Measurements from ENCODE around the gene SLC1A3. TPM values are rescaled to one million over a fixed set of nuclear protein-coding genes. Genes with fewer than 3 reads are reported as not detected.

SLC1A3 gene
- total RNA-seq, 1 donor from 2014 or later = 93.2 TPM

- no peak overlapping the region for H3K27ac Mint-ChIP-seq
- no peak overlapping the region for H3K4me3 Mint-ChIP-seq
- H3K4me1 Mint-ChIP-seq (ENCODE audit: unreplicated experiment) = peaks cover 9% of the 10 kb centered on the region
- no peak for TF ChIP-seq CTCF (conservative IDR thresholded peaks at IDR 0.05)
- H3K9me3 Mint-ChIP-seq = peaks cover 6% of the 10 kb centered on the region
- H3K27me3 Mint-ChIP-seq = no peaks in the 10 kb centered on the region
- DNase-seq (ENCODE audit: extremely low spot score, unreplicated experiment) = no peak
- peaks cover 31% of the 10 kb centered on the region for H3K36me3 Mint-ChIP-seq
Observed at GRCh38 chr5:36635721-36636390, 29.4 kb downstream of the SLC1A3 start.

- no peak for TF ChIP-seq CTCF (conservative IDR thresholded peaks at IDR 0.05)
- Mint-ChIP-seq H3K27me3 (no peaks in the 10 kb centered on the region), H3K4me1 (ENCODE audit: unreplicated experiment) (peaks cover 5% of the 10 kb centered on the region), H3K9me3 (peaks cover 1% of the 10 kb centered on the region), H3K4me3 (no peak overlapping the region), H3K36me3 (peaks cover 27% of the 10 kb centered on the region), H3K27ac (no peak overlapping the region)
- DNase-seq (ENCODE audit: extremely low spot score, unreplicated experiment) = no peak
Observed at GRCh38 chr5:36637101-36637500, 30.7 kb downstream of the SLC1A3 start.

GRCh38 chr5:36637516-36637915 is 31.1 kb downstream of the SLC1A3 start:
- Mint-ChIP-seq H3K9me3 (no peaks in the 10 kb centered on the region), H3K27me3 (no peaks in the 10 kb centered on the region), H3K27ac (peak overlapping the region; percentile 75), H3K4me3 (no peak overlapping the region), H3K4me1 (ENCODE audit: unreplicated experiment) (peaks cover 5% of the 10 kb centered on the region), H3K36me3 (peaks cover 27% of the 10 kb centered on the region)
- no peak for DNase-seq (ENCODE audit: extremely low spot score, unreplicated experiment)
- TF ChIP-seq CTCF (conservative IDR thresholded peaks at IDR 0.05) = no peak

GRCh38 chr5:36638056-36638455 is 31.6 kb downstream of the SLC1A3 start:
- Mint-ChIP-seq H3K27me3 (no peaks in the 10 kb centered on the region), H3K4me1 (ENCODE audit: unreplicated experiment) (peaks cover 5% of the 10 kb centered on the region), H3K36me3 (peaks cover 29% of the 10 kb centered on the region), H3K9me3 (no peaks in the 10 kb centered on the region), H3K27ac (peak overlapping the region; percentile 75), H3K4me3 (no peak overlapping the region)
- DNase-seq (ENCODE audit: extremely low spot score, unreplicated experiment) = no peak
- no peak for TF ChIP-seq CTCF (conservative IDR thresholded peaks at IDR 0.05)

- H3K27me3 Mint-ChIP-seq = no peaks in the 10 kb centered on the region
- H3K36me3 Mint-ChIP-seq = peaks cover 18% of the 10 kb centered on the region
- no peak for TF ChIP-seq CTCF (conservative IDR thresholded peaks at IDR 0.05)
- H3K4me3 Mint-ChIP-seq = no peak overlapping the region
- no peak for DNase-seq (ENCODE audit: extremely low spot score, unreplicated experiment)
- no peaks in the 10 kb centered on the region for H3K9me3 Mint-ChIP-seq
- no peak overlapping the region for H3K27ac Mint-ChIP-seq
- H3K4me1 Mint-ChIP-seq (ENCODE audit: unreplicated experiment) = peaks cover 5% of the 10 kb centered on the region
Observed at GRCh38 chr5:36640949-36641348, 34.5 kb downstream of the SLC1A3 start.
